GM08714 (cell line): ENCODE data around the gene CLDN1.

Source experiments
- H3K4me3 ChIP-seq: fragments of 200-500 bp; sonication (Bioruptor generic); 2 replicates; pipeline ENCODE4 v1.5.1; 2014; ENCODE audit warnings: mild to moderate bottlenecking, low read length, inconsistent platforms
- ZNF274 ChIP-seq: IDR thresholded peaks from 2 replicates; pipeline ENCODE4 v1.6.1; 2012; ENCODE audit warnings: mild to moderate bottlenecking, low read depth, low read length

Gene CLDN1

DNA sequence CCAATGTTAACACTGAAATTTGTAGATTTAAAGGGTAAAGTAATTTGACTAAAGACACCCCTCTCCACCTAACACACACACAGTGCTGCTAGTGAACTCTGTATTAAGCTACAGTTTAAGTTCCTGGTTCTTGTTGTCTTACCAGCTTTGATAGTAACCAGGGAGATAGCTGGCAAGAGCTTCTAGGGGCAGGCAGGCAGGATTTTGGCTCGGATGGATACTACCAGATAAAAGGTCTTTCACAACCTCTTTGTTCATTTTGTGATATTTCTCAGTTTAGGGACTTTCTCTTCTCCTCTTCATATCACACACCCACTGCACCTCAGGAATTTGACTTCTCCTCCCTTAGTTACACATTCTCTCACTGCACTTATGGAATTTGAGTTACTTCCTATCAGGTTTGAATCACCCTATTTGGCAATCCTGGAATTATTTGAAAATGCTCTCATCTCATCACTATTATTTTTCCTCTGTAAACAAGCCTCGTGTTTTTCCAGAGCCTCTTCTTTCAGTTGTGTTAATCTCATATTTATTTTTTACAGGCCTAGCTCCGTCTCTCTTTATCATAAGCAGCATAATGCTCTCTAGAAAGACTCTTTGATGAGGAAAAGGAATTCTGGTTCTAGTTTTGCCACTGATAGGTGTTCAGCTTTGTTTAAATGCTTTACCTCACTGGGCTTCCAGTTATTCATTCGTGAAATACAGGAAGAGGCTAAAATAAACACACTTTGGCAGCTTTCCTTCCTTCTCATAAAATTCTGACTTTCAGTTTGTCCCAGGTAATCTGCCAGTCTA is 23.0 kb upstream of the CLDN1 start:
- no peak for TF ChIP-seq ZNF274
- no peak overlapping the region for H3K4me3 ChIP-seq

- no peak for TF ChIP-seq ZNF274
- H3K4me3 ChIP-seq, result no peak overlapping the region
These were observed 17.8 kb upstream of the CLDN1 start for GRCh38 chr3:190340071-190340470.

- no peak overlapping the region for H3K4me3 ChIP-seq
- no peak for TF ChIP-seq ZNF274
These were observed 16.9 kb upstream of the CLDN1 start for GRCh38 chr3:190339130-190339529.

DNA sequence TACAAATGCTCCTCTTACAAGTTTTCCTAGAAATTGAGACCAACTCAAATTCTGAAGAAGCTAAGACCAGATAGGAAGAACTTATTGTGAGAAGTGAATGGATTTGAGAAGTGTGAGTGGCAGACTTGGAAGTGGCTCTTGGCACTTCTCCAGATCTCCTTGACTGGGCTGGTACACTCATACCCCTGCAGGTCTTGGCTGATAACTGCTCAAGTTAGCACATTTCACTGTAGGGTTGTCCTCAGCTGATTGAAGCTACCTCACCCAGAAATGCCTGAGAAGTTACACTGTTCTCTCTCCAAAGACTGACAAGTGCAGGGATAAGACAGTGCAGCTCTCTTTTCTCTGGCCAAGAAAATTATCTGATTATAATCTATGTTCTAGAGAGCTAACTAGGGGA is 16.5 kb upstream of the CLDN1 start:
- no peak for TF ChIP-seq ZNF274
- H3K4me3 ChIP-seq, result no peak overlapping the region

- H3K4me3 ChIP-seq, result no peak overlapping the region
- TF ChIP-seq ZNF274, result no peak
These were observed 15.1 kb upstream of the CLDN1 start for GRCh38 chr3:190337301-190337700.

GRCh38 chr3:190336516-190337189 is 14.4 kb upstream of the CLDN1 start:
- TF ChIP-seq ZNF274, result no peak
- no peak overlapping the region for H3K4me3 ChIP-seq

GRCh38 chr3:190333961-190334360 is 11.7 kb upstream of the CLDN1 start:
- H3K4me3 ChIP-seq, result no peak overlapping the region
- TF ChIP-seq ZNF274, result no peak

- no peak for TF ChIP-seq ZNF274
- H3K4me3 ChIP-seq, result no peak overlapping the region
These were observed 8.9 kb upstream of the CLDN1 start for GRCh38 chr3:190330936-190331734.

DNA sequence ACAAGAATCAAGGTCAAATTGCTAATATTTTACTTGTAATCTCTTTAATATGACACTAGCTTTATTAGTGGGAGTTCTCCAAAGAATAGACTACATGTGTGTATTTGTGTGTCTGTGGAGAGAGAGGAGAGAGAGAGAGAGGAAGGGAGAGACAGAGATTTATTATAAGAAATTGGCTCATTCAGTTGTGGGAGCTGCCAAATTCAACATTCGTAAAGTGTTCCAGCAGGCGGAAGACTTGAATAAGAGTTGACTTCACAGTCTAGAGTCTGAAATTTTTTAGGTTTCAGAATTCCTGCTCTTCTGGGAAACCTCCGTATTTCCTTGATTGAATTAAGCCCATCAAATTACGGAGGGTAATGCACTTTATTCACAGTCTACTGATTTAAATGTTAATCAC is 4.7 kb upstream of the CLDN1 start:
- TF ChIP-seq ZNF274, result no peak
- no peak overlapping the region for H3K4me3 ChIP-seq

DNA sequence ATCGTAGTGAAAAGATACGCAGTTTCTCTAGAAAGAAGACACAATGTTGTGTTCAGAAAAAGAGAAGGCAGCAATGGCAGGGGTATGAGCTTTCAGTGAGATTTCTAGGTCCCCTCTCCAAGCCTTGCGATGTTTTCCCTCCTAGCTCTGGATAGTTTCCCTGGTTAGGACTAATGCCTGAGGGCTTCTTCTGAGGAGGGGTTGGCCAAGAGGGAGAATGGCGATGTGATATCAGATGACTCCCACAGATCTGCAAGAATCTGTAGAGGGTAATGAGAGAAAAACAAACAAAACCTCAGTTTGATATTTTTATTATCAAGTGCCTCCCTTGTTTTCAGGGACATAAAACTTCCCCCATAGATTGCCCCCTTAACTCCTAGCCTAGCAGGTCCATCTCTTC is 4.1 kb upstream of the CLDN1 start:
- TF ChIP-seq ZNF274, result no peak
- H3K4me3 ChIP-seq, result no peak overlapping the region

- H3K4me3 ChIP-seq, result no peak overlapping the region
- no peak for TF ChIP-seq ZNF274
These were observed 3.7 kb upstream of the CLDN1 start for GRCh38 chr3:190325923-190326322.

DNA sequence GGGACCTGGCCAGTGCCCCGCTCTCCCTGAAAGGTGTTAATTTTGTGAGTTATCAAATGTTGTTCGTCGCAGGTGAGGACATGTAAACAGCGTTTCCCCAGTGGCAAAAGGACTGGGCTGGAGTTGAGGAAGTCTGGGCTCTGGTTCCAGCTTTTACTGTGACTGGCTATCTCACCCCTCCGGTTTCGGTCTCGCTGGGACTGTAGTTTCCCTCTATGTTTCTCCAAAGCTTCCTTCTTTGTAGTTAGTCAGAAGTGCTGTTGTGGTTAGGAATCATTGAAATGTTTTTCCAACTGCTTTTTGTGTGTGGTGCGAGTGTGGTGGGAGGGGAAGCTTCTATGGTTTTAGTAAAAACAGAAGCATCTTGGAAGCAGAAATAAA is 990 bp upstream of the CLDN1 start:
- TF ChIP-seq ZNF274, result no peak
- H3K4me3 ChIP-seq, result no peak overlapping the region

- TF ChIP-seq ZNF274, result no peak
- H3K4me3 ChIP-seq, result no peak overlapping the region
These were observed 479 bp upstream of the CLDN1 start for GRCh38 chr3:190322604-190323245.
